M059J (cell line): ENCODE data around the gene TPK1. TPM values are rescaled to one million over a fixed set of nuclear protein-coding genes. Genes with fewer than 3 reads are reported as not detected.
"Not testable (repeated sequence)": the region's sequence is repeated elsewhere in the genome, so short reads cannot be mapped to it uniquely, and the experiment has no call there.

Experiments
- DNase-seq: peaks from one replicate; pipeline ENCODE4 v3.0.0-alpha.2; 2012; ENCODE audit warnings: low read depth
- total RNA-seq: library from RNA; depleted of rRNA; stranded (reverse); fragments of >200 nt; shearing (Covaris generic); gene quantifications from 2 replicates; pipeline ENCODE4 v1.2.3, GENCODE V29; 2014

The TPK1 gene
- total RNA-seq, 1 experiment from 2014 or later: 1.7 TPM

DNA sequence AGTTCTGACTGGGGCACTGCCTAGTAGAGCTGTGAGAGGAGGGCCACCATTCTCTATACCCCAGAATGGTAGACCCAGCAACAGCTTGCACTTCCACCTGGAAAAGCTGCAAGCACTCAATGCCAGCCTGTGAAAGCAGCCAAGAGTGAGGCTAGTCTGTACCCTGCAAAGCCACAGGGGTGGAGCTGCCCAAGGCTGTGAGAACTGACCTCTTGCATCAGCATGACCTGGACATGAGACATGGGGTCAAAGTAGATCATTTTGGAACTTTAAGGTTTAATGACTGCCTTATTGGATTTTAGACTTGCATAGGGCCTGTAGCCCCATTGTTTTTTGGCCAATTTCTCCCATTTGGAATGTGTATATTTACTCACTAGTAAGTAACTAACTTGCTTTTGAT, 206.3 kb downstream of the TPK1 start:
- no peak for DNase-seq

DNA sequence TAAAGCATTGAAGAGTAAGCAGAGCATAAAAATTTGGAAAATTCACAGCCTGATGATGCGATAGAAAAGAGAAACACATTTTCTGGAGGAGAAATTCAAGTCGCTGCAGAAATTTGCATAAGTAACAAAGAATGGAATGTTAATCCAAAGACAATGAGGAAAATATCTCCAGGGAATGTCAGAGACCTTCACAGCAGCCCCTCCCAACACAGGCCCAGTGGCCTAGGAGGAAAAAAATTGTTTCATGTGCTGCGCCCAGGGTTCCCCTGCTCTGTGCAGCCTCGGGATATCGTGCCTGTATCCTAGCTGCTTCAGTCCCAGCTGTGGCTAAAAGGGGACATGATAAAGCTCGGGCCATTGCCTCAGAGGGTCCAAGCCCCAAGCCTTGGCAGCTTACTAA, 206.8 kb downstream of the TPK1 start:
- DNase-seq: no peak

DNA sequence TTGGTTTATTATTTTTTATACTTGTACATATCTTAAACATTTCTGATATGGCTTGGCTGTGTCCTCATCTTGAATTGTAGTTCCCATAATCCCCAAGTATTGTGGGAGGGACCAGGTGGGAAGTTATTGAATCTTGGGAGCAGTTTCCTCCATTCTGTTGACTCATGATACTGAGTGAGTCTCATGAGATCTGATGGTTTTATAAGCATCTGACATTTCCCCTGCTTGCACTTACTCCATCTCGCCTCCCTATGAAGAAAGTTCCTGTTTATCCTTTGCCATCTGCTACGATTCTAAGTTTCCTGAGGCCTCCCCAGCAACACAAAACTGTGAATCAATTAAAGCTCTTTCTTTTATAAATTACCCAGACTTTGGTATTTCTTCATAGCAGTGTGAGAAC, 207.7 kb downstream of the TPK1 start:
- no peak for DNase-seq

DNA sequence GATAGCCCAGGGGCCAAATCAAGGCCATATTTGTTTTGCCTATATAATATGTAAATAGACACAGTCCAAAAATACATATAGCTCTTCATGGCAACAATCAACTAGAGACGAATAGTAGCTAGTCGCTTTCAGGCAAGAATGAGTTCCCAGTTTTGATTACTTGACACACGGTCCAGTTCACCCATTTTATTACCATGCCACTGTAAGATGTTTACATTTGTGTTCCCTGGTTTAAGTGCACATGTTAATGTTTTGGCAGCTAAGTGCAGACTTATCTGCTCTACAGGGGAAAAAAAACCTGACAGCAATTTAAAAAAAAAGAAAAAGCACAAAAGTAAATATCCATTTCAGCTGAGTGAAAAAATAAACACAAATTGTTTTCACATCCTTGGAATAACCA, 213.1 kb downstream of the TPK1 start:
- DNase-seq: no peak

DNA sequence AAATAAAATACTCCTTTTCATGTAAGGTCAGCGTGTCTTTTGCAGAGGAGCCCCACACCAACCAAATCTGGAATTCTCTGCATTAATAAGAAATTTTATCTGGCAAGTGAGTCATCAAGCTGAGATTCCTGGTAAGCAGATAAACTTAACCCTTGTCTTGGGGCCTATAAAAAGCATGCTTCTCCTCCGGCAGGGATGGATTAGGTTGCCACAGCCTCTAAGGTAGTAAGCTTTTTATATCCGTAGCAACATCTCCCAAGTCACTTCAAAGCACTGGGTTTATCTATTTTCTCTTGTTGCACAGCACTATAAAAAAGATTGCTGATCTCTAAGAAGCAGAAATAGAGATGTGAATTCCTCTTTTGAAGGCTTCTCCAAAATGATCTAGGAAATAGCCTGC, 229.6 kb downstream of the TPK1 start:
- DNase-seq: no peak

DNA sequence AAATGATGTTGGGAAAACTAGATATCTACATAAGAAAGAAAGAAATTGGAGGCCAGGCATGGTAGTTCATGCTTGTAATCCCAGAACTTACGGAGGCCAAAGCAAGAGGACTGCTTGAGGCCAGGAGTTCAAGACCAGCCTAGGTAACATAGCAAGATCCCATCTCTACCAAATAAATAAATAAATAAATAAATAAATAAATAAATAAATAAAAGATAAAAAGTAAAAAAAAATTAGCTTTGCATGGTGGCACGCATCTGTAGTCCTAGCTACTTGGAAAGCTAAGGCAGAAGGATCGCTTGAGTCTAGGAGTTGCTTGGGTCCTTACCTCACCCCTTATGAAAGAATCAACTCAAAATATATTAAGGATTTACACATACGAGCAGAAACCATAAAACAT, 238.9 kb downstream of the TPK1 start:
- no peak for DNase-seq

DNA sequence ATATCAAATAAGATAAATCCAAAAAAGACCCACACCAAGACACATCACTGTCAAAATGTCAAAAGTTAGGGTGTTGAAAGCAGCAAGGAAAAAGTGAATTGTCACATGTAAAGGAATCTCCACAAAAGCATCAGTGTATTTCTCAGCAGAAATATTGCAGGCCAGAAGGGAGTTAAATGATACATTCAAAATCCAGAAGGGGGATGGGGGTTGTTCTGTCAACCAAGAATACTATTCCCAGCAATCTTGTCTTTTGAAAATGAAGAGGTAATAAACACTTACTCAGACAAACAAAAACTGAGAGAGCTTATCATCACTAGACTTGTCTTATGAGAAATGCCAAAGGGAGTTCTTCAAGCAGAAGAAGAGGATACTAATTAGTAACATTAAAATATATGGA, 241.3 kb downstream of the TPK1 start:
- no peak for DNase-seq

DNA sequence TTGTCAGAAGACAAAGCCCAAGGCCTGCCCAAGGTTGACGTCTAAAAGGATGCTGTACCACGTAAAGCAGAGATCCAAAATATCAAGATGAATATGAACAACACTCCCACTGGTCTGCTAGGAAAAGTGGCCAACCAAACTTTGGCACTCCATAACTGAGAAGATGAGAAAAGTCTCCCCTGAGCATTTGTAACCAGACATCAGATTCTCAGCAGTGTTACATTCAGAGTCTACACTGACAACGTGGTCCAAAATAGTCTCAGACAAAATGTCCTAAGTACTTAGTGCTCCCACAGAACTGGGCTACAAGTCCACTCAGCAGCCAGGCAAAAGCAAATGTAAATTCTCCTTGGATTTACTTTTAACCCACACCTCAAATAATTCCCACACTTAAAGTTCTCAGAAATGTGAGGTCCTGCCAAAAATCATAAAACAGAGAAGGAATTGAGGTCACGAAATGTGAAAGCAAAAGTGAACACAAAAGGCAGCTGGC, 247.2 kb downstream of the TPK1 start:
- DNase-seq: no peak

DNA sequence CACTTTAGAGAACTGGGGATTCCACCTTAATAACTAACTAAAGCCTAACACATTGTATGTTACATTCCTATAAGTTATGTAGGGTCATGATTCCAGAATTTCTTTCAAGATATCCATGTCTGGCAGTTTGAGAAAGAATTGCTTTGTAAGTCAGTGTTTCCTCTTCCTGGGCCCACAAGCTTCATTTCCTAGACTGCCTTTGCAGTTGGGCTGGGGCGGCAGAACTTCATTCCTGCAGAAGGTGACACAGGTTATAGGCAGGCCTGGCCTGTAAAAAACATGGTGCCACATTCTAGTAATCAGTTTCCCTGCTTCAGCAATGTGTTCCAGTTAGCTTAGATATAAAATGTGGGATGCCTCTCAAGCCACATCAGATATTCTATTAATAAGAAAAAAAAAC, 248.2 kb downstream of the TPK1 start:
- no peak for DNase-seq

DNA sequence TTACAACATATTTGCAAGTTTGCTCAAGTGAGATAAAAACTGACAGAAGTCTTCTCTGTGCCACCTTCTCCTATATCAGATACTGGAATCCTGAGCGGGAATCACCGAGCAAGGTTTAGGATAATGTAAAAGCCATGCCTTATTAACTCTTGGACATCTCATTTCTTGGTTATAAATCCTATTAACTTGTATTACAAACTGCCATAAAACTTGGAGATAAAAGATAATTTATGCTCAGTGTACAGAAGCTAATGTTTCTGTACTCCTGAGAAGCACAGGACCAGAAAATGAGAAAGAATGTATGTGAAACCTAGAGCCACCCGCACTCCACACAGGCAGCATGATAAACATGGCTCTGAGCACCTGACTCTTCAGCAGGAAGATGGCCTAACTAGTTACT, 251.1 kb downstream of the TPK1 start:
- no peak for DNase-seq

DNA sequence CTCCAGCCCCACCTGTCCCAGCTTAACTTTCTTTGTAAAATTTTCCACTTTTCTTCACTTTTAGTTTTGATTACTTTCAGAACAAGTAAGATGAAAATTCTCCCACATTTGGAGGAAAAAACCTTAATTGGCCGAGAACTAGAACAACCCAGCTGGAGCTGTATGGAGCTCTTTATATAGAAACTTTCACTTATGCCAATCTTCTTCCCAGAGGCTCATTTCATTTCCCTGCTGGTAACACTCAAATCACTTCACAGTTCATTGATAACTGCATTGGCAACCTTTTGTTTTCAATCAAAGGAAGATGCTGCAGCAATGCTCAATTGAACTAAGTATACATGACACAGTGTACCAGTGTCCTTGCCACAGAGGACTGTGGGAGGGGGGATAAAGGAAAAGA, 256.2 kb downstream of the TPK1 start:
- DNase-seq: no peak

DNA sequence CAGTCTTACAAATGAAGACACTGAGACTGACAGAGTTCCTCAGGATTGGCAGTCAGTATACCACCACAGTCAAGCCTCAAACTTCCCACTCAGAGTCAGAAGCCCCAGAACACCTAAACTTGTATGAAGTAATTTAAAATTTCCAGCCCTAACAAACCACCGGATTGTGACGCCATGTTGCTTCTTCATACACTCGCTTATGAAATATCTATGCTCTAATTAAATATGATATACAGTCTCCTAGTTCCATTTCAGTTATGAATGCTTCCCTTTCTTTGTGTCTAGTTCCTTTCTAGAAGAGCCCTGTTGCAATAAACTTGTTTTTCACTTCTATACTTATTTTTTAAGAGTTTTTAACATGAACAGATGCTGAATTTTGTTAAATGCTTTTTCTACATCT, 260.4 kb downstream of the TPK1 start:
- DNase-seq: no peak

DNA sequence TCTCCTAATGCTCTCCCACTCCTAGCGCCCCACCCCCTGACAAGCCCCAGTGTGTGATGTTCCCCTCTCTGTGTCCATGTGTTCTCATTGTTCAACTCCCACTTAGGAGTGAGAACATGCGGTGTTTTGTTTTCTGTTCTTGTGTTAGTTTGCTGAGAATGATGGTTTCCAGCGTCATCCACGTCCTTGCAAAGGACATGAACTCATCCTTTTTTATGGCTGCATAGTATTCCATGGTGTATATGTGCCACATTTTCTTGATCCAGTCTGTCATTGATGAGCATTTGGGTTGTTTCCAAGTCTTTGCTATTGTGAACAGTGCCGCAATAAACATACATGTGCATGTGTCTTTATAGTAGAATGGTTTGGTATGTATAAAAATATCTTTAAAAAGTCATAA, 261.1 kb downstream of the TPK1 start:
- not testable (repeated sequence) for DNase-seq

DNA sequence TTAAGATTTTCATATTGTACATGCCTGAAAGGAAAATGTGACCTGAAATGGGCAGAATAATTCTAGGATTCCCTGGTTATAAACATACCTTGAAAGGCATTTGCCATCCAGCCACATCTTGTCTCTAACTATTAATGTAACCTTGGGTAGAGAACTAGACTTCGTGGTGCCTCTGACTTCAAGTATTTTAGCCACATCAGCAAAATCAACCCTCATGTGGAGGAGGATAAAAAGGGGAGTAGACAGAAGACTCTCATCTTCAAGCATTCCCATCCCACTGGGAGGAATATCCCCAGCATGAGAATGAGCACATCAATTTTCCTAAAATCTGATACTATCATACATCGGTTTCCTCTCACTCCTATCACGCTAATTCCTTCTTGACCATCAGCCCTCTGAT, 267.6 kb downstream of the TPK1 start:
- DNase-seq: no peak

DNA sequence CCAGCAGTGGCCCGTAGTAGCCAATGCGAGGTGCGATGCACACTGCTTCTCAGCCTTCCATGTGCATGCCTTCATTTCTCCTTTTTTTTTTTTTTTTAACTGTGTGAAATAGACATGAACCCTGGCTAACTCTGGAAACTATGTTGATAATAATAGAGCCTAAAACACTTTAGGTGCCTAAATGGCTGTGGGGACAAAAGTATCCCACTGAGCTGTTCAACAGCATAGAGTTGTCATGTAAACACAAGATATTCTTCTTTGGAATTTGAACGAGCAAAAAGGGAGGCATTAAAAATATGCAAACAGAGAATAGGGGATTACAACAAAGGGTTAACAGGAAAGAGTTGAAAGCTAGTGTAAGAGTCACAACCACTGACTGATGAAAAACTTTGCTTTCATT, 270.3 kb downstream of the TPK1 start:
- DNase-seq: no peak

DNA sequence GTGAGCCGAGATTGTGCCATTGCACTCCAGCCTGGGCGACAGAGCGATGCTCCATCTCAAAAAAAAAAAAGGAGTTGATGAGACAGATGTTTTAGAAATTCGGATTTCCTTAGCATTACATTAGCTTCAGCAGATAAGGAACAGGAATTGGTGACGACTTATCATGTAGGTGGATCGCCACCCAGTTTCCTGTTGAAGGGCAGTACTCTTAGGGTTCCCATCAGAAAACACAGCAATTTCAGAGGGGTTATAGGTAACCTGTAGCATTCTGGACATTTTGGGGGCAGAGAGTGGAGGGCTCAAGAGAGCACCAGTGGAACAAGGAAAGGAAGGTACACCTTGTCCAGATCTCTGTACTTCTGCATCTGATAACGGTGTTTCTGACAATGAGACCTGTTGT, 286.0 kb downstream of the TPK1 start:
- DNase-seq: no peak

DNA sequence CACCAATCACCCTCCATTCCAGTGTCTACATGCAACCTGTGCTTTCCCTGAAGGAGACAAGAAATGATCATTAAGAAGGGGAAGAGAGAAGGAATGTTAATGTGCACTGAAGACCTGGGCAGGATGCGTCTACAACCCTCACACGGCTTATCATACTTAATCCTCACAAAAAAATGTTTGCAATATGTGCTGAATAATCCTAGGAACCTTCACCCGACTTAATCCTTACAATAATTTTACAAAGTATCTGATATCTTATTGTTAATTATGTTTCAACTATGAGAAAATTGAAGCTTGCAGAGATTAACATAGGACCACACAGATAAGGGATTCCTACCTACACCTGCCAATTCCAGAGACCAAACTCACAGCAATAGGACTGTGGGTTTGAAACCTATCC, 287.3 kb downstream of the TPK1 start:
- no peak for DNase-seq

DNA sequence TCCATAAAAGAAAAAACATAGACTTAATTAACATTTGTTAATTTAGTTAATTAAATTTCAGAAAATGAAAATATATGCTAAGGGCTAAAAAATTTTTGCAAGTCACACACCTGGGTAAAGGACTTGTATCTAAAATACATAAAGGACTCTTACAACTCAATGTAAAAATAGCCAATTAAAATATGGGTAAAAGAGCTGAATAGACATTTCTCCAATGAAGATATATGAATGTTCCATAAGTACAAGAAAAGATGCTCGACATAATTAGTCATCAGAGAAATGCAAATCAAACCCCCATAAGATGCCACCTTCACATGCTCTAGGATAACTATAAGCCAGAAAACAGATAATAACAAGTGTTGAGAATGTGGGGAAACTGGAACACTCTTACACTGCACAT, 288.0 kb downstream of the TPK1 start:
- DNase-seq: no peak

DNA sequence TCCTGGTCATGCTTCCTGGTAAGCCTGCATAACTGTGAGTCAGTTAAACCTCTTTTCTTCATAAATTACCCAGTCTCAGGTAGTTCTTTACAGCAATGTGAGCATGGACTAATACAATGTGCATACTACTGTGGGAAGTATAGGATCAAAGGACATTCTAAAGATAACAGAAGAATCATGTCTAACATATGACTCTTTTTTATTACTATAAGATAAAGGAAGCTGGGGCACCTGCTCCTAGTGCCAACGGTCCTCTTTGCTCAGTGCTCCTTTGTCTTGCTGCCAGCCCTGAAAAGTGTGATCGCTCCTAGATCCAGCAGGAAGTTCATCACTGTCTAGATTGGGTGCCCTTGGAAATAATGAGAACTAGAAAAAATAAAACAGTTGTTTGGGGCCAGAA, 289.1 kb downstream of the TPK1 start:
- no peak for DNase-seq

DNA sequence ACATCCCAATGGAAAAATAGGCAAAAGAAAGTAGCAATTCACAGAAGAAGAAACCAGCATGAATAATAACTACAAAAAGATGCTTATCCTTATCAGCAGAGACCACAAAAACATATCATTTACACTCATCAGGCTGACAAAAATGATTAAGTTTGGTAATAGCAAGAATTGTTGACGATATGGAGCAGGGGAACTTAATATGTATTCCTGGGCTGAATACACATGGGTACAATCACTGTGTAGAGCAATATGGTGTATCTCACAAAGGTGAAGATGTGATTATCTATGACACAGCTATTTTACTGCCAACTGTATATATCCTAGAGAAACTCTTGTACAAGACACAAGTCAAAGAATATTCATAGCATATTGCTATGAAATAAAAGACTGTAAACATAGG, 290.5 kb downstream of the TPK1 start:
- DNase-seq: no peak

DNA sequence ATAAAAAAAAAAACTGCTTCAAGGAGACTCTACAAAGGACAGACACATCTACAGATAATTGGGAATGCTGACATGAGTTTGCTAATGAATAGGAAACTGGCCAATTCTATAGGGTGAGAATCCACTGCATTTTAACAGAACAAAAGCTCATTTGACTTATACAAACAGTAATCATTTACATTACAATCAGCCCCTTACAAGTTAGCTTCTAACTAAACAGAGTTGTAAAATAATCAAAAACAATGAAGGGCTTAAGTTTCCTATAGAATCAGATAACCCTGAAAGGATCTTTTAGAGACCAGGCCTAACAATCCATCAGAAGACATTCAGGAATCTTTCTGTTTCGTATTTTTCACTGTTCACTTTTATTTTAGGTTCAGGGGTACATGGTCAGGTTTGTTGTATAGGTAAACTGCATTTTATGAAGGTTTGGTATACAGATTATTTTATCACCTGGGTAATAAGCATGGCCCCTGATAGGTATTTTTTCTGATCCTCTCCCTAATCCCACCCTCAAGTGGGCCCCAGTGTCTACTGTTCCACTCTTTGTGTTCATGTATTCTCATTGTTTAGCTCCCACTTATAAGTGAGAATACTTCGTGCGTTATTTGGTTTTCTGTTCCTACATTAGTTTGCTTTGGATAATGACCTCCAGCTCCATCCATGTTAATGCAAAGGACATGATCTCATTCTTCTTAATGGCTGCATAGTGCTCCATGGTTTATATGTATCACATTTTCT, 301.0 kb downstream of the TPK1 start:
- no peak for DNase-seq

DNA sequence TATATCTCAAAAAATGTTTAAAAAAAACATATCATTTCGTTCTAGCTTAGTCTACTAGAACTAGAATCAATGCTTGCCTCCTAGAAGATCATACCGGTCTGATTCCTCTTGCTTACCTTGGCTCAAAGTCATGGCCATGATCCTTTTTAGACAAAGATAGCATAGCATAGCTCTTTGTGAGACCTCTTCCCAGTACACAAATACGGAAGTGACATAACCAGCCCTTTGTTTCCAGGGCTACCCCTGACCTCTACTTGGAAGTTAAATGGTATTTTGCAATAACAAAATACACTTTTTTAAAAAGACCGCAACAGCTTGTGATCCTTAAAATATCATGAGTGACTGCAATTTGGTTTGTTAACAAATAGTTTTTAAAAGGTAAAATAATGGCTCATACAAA, 301.7 kb downstream of the TPK1 start:
- no peak for DNase-seq

DNA sequence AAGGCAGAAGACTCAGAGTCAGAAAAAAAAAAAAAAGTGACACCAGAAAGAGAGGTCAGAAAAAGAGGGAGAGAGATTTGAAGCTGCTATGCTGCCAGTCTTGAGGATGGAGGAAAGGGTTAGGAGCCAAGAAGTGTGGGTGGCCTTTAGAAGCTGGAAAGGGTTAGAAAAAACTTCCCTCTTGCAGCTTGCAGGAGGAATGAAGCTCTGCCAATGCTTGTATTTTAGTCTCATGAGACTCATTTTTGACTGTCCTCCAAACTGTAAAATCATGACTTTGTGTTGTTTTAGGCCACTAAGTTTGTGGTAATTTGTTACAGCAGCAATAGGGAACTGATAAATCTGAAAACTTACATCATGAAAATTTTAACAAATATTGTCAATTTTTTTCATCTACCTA, 304.7 kb downstream of the TPK1 start:
- DNase-seq: no peak

DNA sequence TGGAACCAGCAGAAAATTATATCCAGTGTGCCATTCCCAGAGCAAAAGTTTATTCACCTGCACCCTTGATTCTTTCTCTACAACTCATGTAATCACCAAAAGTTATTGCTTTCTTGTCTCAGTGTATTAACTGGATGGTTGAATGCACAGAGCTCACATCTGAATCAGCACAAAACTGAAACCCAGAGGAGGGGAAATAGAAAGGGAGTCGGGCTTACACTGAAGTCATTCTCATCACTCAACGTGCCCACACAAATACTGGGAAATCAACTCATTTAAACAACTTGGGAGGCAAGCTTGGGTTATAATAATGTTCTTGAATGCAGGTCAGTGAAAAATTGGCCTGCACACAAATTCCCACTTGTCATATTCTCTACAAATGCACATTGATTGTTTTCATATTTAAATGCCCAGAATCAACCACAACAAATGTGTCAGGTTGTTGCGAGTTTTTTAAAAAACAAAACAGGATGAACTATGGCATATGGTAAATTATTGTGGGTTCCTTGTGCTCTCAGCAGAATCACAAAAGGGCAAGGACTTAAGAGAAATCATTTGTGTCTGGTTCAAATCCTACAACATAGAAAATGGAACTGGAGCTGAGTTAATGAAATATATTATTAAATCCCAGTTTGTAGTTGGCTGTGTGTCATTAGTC, 306.5 kb downstream of the TPK1 start:
- DNase-seq: no peak
